GM12874 (cell line): ENCODE data around the gene PPM1M.

Experiments used
- CTCF ChIP-seq: IDR thresholded peaks from 2 replicates; pipeline ENCODE4 v1.5.1; 2011; ENCODE audit warnings: low read depth, mild to moderate bottlenecking, control low read depth, low read length, moderate library complexity; ENCODE audit not compliant: insufficient read depth

Gene PPM1M

GRCh38 chr3:52288674-52289073 lies 43.1 kb downstream of the PPM1M start:
- no peak for TF ChIP-seq CTCF

- no peak for TF ChIP-seq CTCF
Measured at GRCh38 chr3:52289338-52289746, 43.8 kb downstream of the PPM1M start.

GRCh38 chr3:52289747-52290595 lies 44.4 kb downstream of the PPM1M start:
- TF ChIP-seq CTCF, result no peak

- no peak for TF ChIP-seq CTCF
Measured at GRCh38 chr3:52290596-52291507, 45.3 kb downstream of the PPM1M start.

- TF ChIP-seq CTCF, result peak; percentile 62
Measured at GRCh38 chr3:52291508-52292181, 46.1 kb downstream of the PPM1M start.

- no peak for TF ChIP-seq CTCF
Measured at GRCh38 chr3:52292247-52293065, 46.9 kb downstream of the PPM1M start.
